MM.1S (cell line): ENCODE results near the gene HPSE2.

ENCODE experiments used
- DNase-seq: peaks from one replicate; pipeline ENCODE4 v3.0.0-alpha.2; 2015
- H2AFZ ChIP-seq: fragments of 300-600 bp; sonication (generic); 2 replicates; pipeline ENCODE4 v1.6.0; 2016; ENCODE audit warnings: antibody characterized with exemption, low read length
- H3F3A ChIP-seq: fragments of 300-600 bp; sonication (generic); 2 replicates; pipeline ENCODE4 v1.6.1; 2016; ENCODE audit warnings: mild to moderate bottlenecking, antibody characterized with exemption, low read length, moderate library complexity, mixed read lengths; ENCODE audit not compliant: insufficient read depth
- H3K27ac ChIP-seq: fragments of 300-600 bp; sonication (generic); 2 replicates; pipeline ENCODE4 v1.5.1; 2016; ENCODE audit warnings: mild to moderate bottlenecking, low read length
- H3K27me3 ChIP-seq: fragments of 300-600 bp; sonication (generic); replicated peaks from 2 replicates; pipeline ENCODE4 v1.6.0; 2016; ENCODE audit warnings: low read length; ENCODE audit not compliant: insufficient read depth
- H3K36me3 ChIP-seq: fragments of 300-600 bp; sonication (generic); replicated peaks from 2 replicates; pipeline ENCODE4 v1.6.1; 2016; ENCODE audit warnings: mild to moderate bottlenecking, low read length, mixed read lengths; ENCODE audit not compliant: insufficient read depth
- H3K4me1 ChIP-seq: fragments of 300-600 bp; sonication (generic); 2 replicates; pipeline ENCODE4 v1.6.1; 2016; ENCODE audit warnings: low read length, mixed read lengths
- H3K4me2 ChIP-seq: fragments of 300-600 bp; sonication (generic); 2 replicates; pipeline ENCODE4 v1.6.0; 2016; ENCODE audit warnings: low read depth, low read length
- H3K4me3 ChIP-seq: fragments of 300-600 bp; sonication (generic); 2 replicates; pipeline ENCODE4 v1.5.1; 2016; ENCODE audit warnings: low read length, mixed read lengths
- H3K79me2 ChIP-seq: fragments of 300-600 bp; sonication (generic); 2 replicates; pipeline ENCODE4 v1.6.1; 2016; ENCODE audit warnings: mixed run types, low read length, mixed read lengths
- H3K9ac ChIP-seq: fragments of 300-600 bp; sonication (generic); 2 replicates; pipeline ENCODE4 v1.6.1; 2016; ENCODE audit warnings: low read length, mixed read lengths
- H3K9me2 ChIP-seq: fragments of 300-600 bp; sonication (generic); replicated peaks from 2 replicates; pipeline ENCODE4 v1.6.1; 2016; ENCODE audit warnings: mild to moderate bottlenecking, low read length, mixed read lengths; ENCODE audit not compliant: insufficient read depth
- H3K9me3 ChIP-seq: fragments of 300-600 bp; sonication (generic); replicated peaks from 2 replicates; pipeline ENCODE4 v1.6.1; 2016; ENCODE audit warnings: mild to moderate bottlenecking, low read length, mixed read lengths; ENCODE audit not compliant: insufficient read depth
- H4K20me1 ChIP-seq: fragments of 300-600 bp; sonication (generic); 2 replicates; pipeline ENCODE4 v1.6.1; 2016; ENCODE audit warnings: mild to moderate bottlenecking, low read length, moderate library complexity, mixed read lengths; ENCODE audit not compliant: insufficient read depth
- EZH2 ChIP-seq: fragments of 300-600 bp; sonication (generic); optimal IDR thresholded peaks from 2 replicates; pipeline ENCODE3; 2017; ENCODE audit warnings: low read depth, mild to moderate bottlenecking, antibody characterized with exemption, low read length, mixed read lengths
- EZH2phosphoT487 ChIP-seq: fragments of 300-600 bp; sonication (generic); IDR thresholded peaks from 2 replicates; pipeline ENCODE4 v1.6.1; 2018; ENCODE audit warnings: antibody characterized with exemption, low read length
- TF ChIP-seq, protein P1 (sequence below): fragments of 300-600 bp; sonication (generic); IDR thresholded peaks from 2 replicates; pipeline ENCODE4 v1.5.1; 2016; ENCODE audit warnings: antibody characterized with exemption, low read length, mixed read lengths

The HPSE2 gene

DNA sequence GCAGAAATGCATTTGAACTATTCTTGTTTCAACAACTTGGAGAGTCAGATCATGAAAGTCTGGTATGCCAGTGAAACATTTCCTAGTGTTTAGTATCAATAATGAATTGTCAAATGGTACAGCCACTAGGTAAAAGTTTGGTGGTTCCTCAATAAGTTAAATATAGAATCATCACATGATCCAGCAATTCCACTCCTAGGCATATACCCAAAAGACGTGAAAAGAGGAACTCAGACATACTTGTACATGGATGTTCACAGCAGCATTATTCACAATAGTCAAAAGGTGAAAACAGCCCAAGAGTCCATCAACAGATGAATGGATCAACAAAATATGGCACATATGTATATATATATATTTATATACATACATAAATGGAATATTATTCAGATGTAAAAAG lies 721.9 kb downstream of the HPSE2 start:
- Histone ChIP-seq H3K9me3 (no peaks in the 10 kb centered on the region), H3K9me2 (no peaks in the 10 kb centered on the region), H3K36me3 (no peaks in the 10 kb centered on the region), H3K27me3 (no peaks in the 10 kb centered on the region), H3K79me2 (no peaks in the 10 kb centered on the region), H3K4me1 (no peaks in the 10 kb centered on the region), H4K20me1 (no peaks in the 10 kb centered on the region), H3K9ac (no peak overlapping the region), H3K4me3 (no peak overlapping the region), H3F3A (no peaks in the 10 kb centered on the region), H3K27ac (no peak overlapping the region), H3K4me2 (no peak overlapping the region), H2AFZ (no peak overlapping the region)
- TF ChIP-seq, protein P1, sequence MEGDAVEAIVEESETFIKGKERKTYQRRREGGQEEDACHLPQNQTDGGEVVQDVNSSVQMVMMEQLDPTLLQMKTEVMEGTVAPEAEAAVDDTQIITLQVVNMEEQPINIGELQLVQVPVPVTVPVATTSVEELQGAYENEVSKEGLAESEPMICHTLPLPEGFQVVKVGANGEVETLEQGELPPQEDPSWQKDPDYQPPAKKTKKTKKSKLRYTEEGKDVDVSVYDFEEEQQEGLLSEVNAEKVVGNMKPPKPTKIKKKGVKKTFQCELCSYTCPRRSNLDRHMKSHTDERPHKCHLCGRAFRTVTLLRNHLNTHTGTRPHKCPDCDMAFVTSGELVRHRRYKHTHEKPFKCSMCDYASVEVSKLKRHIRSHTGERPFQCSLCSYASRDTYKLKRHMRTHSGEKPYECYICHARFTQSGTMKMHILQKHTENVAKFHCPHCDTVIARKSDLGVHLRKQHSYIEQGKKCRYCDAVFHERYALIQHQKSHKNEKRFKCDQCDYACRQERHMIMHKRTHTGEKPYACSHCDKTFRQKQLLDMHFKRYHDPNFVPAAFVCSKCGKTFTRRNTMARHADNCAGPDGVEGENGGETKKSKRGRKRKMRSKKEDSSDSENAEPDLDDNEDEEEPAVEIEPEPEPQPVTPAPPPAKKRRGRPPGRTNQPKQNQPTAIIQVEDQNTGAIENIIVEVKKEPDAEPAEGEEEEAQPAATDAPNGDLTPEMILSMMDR, result no peak
- TF ChIP-seq EZH2phosphoT487 (no peak), EZH2 (no peak)
- DNase-seq, result no peak

DNA sequence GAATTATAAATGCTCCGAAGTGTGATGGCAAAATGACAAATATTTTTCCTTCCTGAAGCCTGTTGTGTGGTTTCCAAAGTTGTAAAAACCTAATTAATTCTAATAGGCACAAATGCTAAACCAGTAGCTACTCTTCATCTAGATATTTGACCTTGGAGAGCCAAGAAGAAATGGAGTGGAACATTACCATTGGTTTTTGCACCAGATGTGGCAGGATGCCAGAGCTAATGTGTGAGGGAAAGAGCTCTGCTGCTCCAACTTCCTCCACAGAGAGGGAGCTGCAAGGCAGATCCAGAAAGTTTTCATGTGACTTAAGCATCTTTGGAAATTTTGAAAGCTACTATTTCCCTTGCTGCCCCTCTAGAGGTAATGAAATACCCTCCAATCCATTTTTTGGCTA lies 723.8 kb downstream of the HPSE2 start:
- no peaks in the 10 kb centered on the region for H3K36me3 ChIP-seq
- H3K9me2 ChIP-seq, result no peaks in the 10 kb centered on the region
- no peak overlapping the region for H3K4me2 ChIP-seq
- DNase-seq, result no peak
- no peak for TF ChIP-seq EZH2phosphoT487
- TF ChIP-seq, protein P1, result no peak
- TF ChIP-seq EZH2, result no peak
- no peak overlapping the region for H3K9ac ChIP-seq
- no peak overlapping the region for H3K27ac ChIP-seq
- H3K27me3 ChIP-seq, result no peaks in the 10 kb centered on the region
- H2AFZ ChIP-seq, result no peak overlapping the region
- no peaks in the 10 kb centered on the region for H3K79me2 ChIP-seq
- no peaks in the 10 kb centered on the region for H3K4me1 ChIP-seq
- H4K20me1 ChIP-seq, result no peaks in the 10 kb centered on the region
- no peak overlapping the region for H3K4me3 ChIP-seq
- H3F3A ChIP-seq, result no peaks in the 10 kb centered on the region
- H3K9me3 ChIP-seq, result no peaks in the 10 kb centered on the region

DNA sequence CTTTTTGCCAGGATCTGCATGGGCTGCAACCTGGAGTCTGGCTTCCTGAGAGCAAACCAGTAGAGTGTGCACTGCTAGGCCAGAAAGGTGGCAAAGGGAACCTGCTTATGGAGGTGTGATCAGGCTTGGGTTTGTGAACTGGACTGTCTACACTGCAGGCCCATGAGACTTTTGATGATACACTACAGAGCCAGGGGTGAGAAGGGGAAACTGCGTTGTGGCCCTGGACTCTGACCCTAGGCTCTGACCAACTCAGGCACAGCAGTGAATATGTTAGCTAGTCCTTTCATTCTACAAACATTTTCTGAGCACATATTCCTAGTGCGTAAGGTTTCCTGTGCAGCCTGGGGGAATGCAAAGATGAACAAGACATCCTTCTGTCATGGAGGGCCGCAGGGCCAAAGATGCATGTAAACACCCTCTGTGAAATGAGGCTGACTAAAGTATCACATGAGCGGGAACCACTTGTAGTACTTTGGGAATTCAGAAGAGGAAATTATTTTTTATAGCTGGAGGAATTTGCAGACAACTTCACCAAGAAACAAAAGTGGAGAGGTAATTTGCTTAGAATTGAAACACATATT lies 725.1 kb downstream of the HPSE2 start:
- TF ChIP-seq, protein P1, result no peak
- TF ChIP-seq EZH2phosphoT487 (no peak), EZH2 (no peak)
- Histone ChIP-seq H3K9ac (no peak overlapping the region), H3K9me3 (no peaks in the 10 kb centered on the region), H2AFZ (no peak overlapping the region), H3K4me1 (no peaks in the 10 kb centered on the region), H3K9me2 (no peaks in the 10 kb centered on the region), H3K36me3 (no peaks in the 10 kb centered on the region), H3K79me2 (no peaks in the 10 kb centered on the region), H3F3A (no peaks in the 10 kb centered on the region), H3K27me3 (no peaks in the 10 kb centered on the region), H3K4me2 (no peak overlapping the region), H3K4me3 (no peak overlapping the region), H3K27ac (no peak overlapping the region), H4K20me1 (no peaks in the 10 kb centered on the region)
- DNase-seq, result no peak
